ENCODE results near the gene EGFL7.

- TF ChIP-seq CTCF (IDR thresholded peaks at IDR 0.05) (no peak), POLR2A (IDR thresholded peaks at IDR 0.05) (no peak)
These were observed 27.5 kb downstream of the EGFL7 start for GRCh38 chr9:136690104-136690805.

Measured in prostate gland (tissue), 2 donors.